ENCODE results near the gene DNAJB12.

DNAJB12 gene

GRCh38 chr10:72323771-72324191, 30.9 kb downstream of the DNAJB12 start:
- peaks cover 31 to 33% of the 10 kb centered on the region in 2 donors for H3K4me1 ChIP-seq (ENCODE audit: control insufficient read depth in 2 of 2, insufficient read depth in 2 of 2, low read length in 2 of 2)
- no peaks in the 10 kb centered on the region for H3K27me3 ChIP-seq (ENCODE audit: control insufficient read depth in 2 of 2, insufficient read depth in 2 of 2, low read length in 2 of 2)
- no peak overlapping the region for H3K4me3 ChIP-seq (ENCODE audit: low read length in 2 of 2)
- H3K9me3 ChIP-seq (ENCODE audit: control insufficient read depth in 2 of 2, low read length in 2 of 2), result no peaks in the 10 kb centered on the region
- no peak overlapping the region for H3K9ac ChIP-seq (ENCODE audit: low read depth in 1 of 2, low read length in 2 of 2)
- no peak overlapping the region for H3K27ac ChIP-seq (ENCODE audit: low read depth in 2 of 2, low read length in 2 of 2)
- no peaks in the 10 kb centered on the region for H3K36me3 ChIP-seq (ENCODE audit: control insufficient read depth in 2 of 2, insufficient read depth in 2 of 2, low read length in 2 of 2)

GRCh38 chr10:72323108-72323749, 31.5 kb downstream of the DNAJB12 start:
- Histone ChIP-seq H3K9ac (ENCODE audit: low read depth in 1 of 2, low read length in 2 of 2) (no peak overlapping the region), H3K9me3 (ENCODE audit: control insufficient read depth in 2 of 2, low read length in 2 of 2) (no peaks in the 10 kb centered on the region), H3K4me1 (ENCODE audit: control insufficient read depth in 2 of 2, insufficient read depth in 2 of 2, low read length in 2 of 2) (peaks cover 29 to 30% of the 10 kb centered on the region in 2 donors), H3K27me3 (ENCODE audit: control insufficient read depth in 2 of 2, insufficient read depth in 2 of 2, low read length in 2 of 2) (no peaks in the 10 kb centered on the region), H3K27ac (ENCODE audit: low read depth in 2 of 2, low read length in 2 of 2) (peak overlapping the region in 1 of 2 donors; percentile 9), H3K4me3 (ENCODE audit: low read length in 2 of 2) (no peak overlapping the region), H3K36me3 (ENCODE audit: control insufficient read depth in 2 of 2, insufficient read depth in 2 of 2, low read length in 2 of 2) (no peaks in the 10 kb centered on the region)

- Histone ChIP-seq H3K27ac (ENCODE audit: low read depth in 2 of 2, low read length in 2 of 2) (peak overlapping the region in 1 of 2 donors; percentile 9), H3K4me3 (ENCODE audit: low read length in 2 of 2) (no peak overlapping the region), H3K4me1 (ENCODE audit: control insufficient read depth in 2 of 2, insufficient read depth in 2 of 2, low read length in 2 of 2) (peaks cover 24 to 29% of the 10 kb centered on the region in 2 donors), H3K9me3 (ENCODE audit: control insufficient read depth in 2 of 2, low read length in 2 of 2) (no peaks in the 10 kb centered on the region), H3K27me3 (ENCODE audit: control insufficient read depth in 2 of 2, insufficient read depth in 2 of 2, low read length in 2 of 2) (no peaks in the 10 kb centered on the region), H3K9ac (ENCODE audit: low read depth in 1 of 2, low read length in 2 of 2) (no peak overlapping the region), H3K36me3 (ENCODE audit: control insufficient read depth in 2 of 2, insufficient read depth in 2 of 2, low read length in 2 of 2) (no peaks in the 10 kb centered on the region)
Observed at GRCh38 chr10:72322280-72323058, 32.2 kb downstream of the DNAJB12 start.

GRCh38 chr10:72322030-72322279, 32.8 kb downstream of the DNAJB12 start:
- Histone ChIP-seq H3K9me3 (ENCODE audit: control insufficient read depth in 2 of 2, low read length in 2 of 2) (no peaks in the 10 kb centered on the region), H3K4me3 (ENCODE audit: low read length in 2 of 2) (no peak overlapping the region), H3K27ac (ENCODE audit: low read depth in 2 of 2, low read length in 2 of 2) (no peak overlapping the region), H3K27me3 (ENCODE audit: control insufficient read depth in 2 of 2, insufficient read depth in 2 of 2, low read length in 2 of 2) (no peaks in the 10 kb centered on the region), H3K36me3 (ENCODE audit: control insufficient read depth in 2 of 2, insufficient read depth in 2 of 2, low read length in 2 of 2) (no peaks in the 10 kb centered on the region), H3K4me1 (ENCODE audit: control insufficient read depth in 2 of 2, insufficient read depth in 2 of 2, low read length in 2 of 2) (peaks cover 27 to 32% of the 10 kb centered on the region in 2 donors), H3K9ac (ENCODE audit: low read depth in 1 of 2, low read length in 2 of 2) (no peak overlapping the region)

GRCh38 chr10:72321248-72322029, 33.3 kb downstream of the DNAJB12 start:
- peak overlapping the region in 1 of 2 donors; percentile 16 for H3K9ac ChIP-seq (ENCODE audit: low read depth in 1 of 2, low read length in 2 of 2)
- H3K36me3 ChIP-seq (ENCODE audit: control insufficient read depth in 2 of 2, insufficient read depth in 2 of 2, low read length in 2 of 2), result no peaks in the 10 kb centered on the region
- peak overlapping the region; percentile 80 to 88 for H3K27ac ChIP-seq (ENCODE audit: low read depth in 2 of 2, low read length in 2 of 2)
- H3K27me3 ChIP-seq (ENCODE audit: control insufficient read depth in 2 of 2, insufficient read depth in 2 of 2, low read length in 2 of 2), result no peaks in the 10 kb centered on the region
- H3K4me1 ChIP-seq (ENCODE audit: control insufficient read depth in 2 of 2, insufficient read depth in 2 of 2, low read length in 2 of 2), result peaks cover 30 to 37% of the 10 kb centered on the region in 2 donors
- H3K4me3 ChIP-seq (ENCODE audit: low read length in 2 of 2), result no peak overlapping the region
- H3K9me3 ChIP-seq (ENCODE audit: control insufficient read depth in 2 of 2, low read length in 2 of 2), result no peaks in the 10 kb centered on the region

GRCh38 chr10:72320676-72321247, 34.0 kb downstream of the DNAJB12 start:
- Histone ChIP-seq H3K4me1 (ENCODE audit: control insufficient read depth in 2 of 2, insufficient read depth in 2 of 2, low read length in 2 of 2) (peaks cover 37 to 44% of the 10 kb centered on the region in 2 donors), H3K27me3 (ENCODE audit: control insufficient read depth in 2 of 2, insufficient read depth in 2 of 2, low read length in 2 of 2) (no peaks in the 10 kb centered on the region), H3K9me3 (ENCODE audit: control insufficient read depth in 2 of 2, low read length in 2 of 2) (no peaks in the 10 kb centered on the region), H3K36me3 (ENCODE audit: control insufficient read depth in 2 of 2, insufficient read depth in 2 of 2, low read length in 2 of 2) (no peaks in the 10 kb centered on the region), H3K4me3 (ENCODE audit: low read length in 2 of 2) (peak overlapping the region in 1 of 2 donors; percentile 48), H3K9ac (ENCODE audit: low read depth in 1 of 2, low read length in 2 of 2) (peak overlapping the region; percentile 16 to 32), H3K27ac (ENCODE audit: low read depth in 2 of 2, low read length in 2 of 2) (peak overlapping the region; percentile 80 to 88)

- peak overlapping the region; percentile 55 to 72 for H3K4me3 ChIP-seq (ENCODE audit: low read length in 2 of 2)
- H3K27ac ChIP-seq (ENCODE audit: low read depth in 2 of 2, low read length in 2 of 2), result peak overlapping the region; percentile 80 to 88
- peaks cover 44 to 45% of the 10 kb centered on the region in 2 donors for H3K4me1 ChIP-seq (ENCODE audit: control insufficient read depth in 2 of 2, insufficient read depth in 2 of 2, low read length in 2 of 2)
- no peaks in the 10 kb centered on the region for H3K27me3 ChIP-seq (ENCODE audit: control insufficient read depth in 2 of 2, insufficient read depth in 2 of 2, low read length in 2 of 2)
- no peaks in the 10 kb centered on the region for H3K36me3 ChIP-seq (ENCODE audit: control insufficient read depth in 2 of 2, insufficient read depth in 2 of 2, low read length in 2 of 2)
- peak overlapping the region; percentile 49 to 79 for H3K9ac ChIP-seq (ENCODE audit: low read depth in 1 of 2, low read length in 2 of 2)
- H3K9me3 ChIP-seq (ENCODE audit: control insufficient read depth in 2 of 2, low read length in 2 of 2), result no peaks in the 10 kb centered on the region
Observed at GRCh38 chr10:72319416-72320254, 35.1 kb downstream of the DNAJB12 start.

GRCh38 chr10:72318418-72319262, 36.1 kb downstream of the DNAJB12 start:
- Histone ChIP-seq H3K36me3 (ENCODE audit: control insufficient read depth in 2 of 2, insufficient read depth in 2 of 2, low read length in 2 of 2) (no peaks in the 10 kb centered on the region), H3K9me3 (ENCODE audit: control insufficient read depth in 2 of 2, low read length in 2 of 2) (no peaks in the 10 kb centered on the region), H3K4me3 (ENCODE audit: low read length in 2 of 2) (peak overlapping the region; percentile 41 to 55), H3K4me1 (ENCODE audit: control insufficient read depth in 2 of 2, insufficient read depth in 2 of 2, low read length in 2 of 2) (peaks cover 44 to 45% of the 10 kb centered on the region in 2 donors), H3K27ac (ENCODE audit: low read depth in 2 of 2, low read length in 2 of 2) (peak overlapping the region; percentile 80 to 88), H3K9ac (ENCODE audit: low read depth in 1 of 2, low read length in 2 of 2) (peak overlapping the region; percentile 49 to 79), H3K27me3 (ENCODE audit: control insufficient read depth in 2 of 2, insufficient read depth in 2 of 2, low read length in 2 of 2) (no peaks in the 10 kb centered on the region)
